Activated CD4-positive, CD25-positive, alpha-beta regulatory T cell treated with anti-CD3 and anti-CD28 coated beads, Interleukin-2, amount 50 U/mL, for 24 hours (primary cell): ENCODE measurements around the gene EDEM1.

Experiments used
- ATAC-seq, 2 donors: fragments of 150-1000 bp; cut with Tn5 transposase; one replicate each; pipeline ENCODE4 v1.10.0; 2021; ENCODE audit warnings: mild to moderate bottlenecking in 1 of 2, moderate library complexity in 1 of 2

The EDEM1 gene

GRCh38 chr3:5201536-5201935, 14.0 kb downstream of the EDEM1 start:
- no peak for ATAC-seq

GRCh38 chr3:5202222-5202621, 14.7 kb downstream of the EDEM1 start:
- ATAC-seq, result no peak

- ATAC-seq, result peak; percentile 86 to 90
Observed at GRCh38 chr3:5205165-5205941, 17.8 kb downstream of the EDEM1 start.

GRCh38 chr3:5210926-5211325, 23.4 kb downstream of the EDEM1 start:
- ATAC-seq, result no peak

- ATAC-seq, result no peak
Observed at GRCh38 chr3:5212628-5213573, 25.4 kb downstream of the EDEM1 start.

GRCh38 chr3:5213574-5213966, 26.1 kb downstream of the EDEM1 start:
- no peak for ATAC-seq

GRCh38 chr3:5214352-5214751, 26.8 kb downstream of the EDEM1 start:
- no peak for ATAC-seq

GRCh38 chr3:5217824-5218595, 30.5 kb downstream of the EDEM1 start:
- ATAC-seq, result no peak

GRCh38 chr3:5218815-5219214, 31.3 kb downstream of the EDEM1 start:
- no peak for ATAC-seq

GRCh38 chr3:5219216-5219615, 31.7 kb downstream of the EDEM1 start:
- no peak for ATAC-seq

GRCh38 chr3:5220193-5220592, 32.7 kb downstream of the EDEM1 start:
- peak in 1 of 2 donors; percentile 27 for ATAC-seq

GRCh38 chr3:5220667-5221431, 33.3 kb downstream of the EDEM1 start:
- no peak for ATAC-seq

GRCh38 chr3:5221701-5222100, 34.2 kb downstream of the EDEM1 start:
- no peak for ATAC-seq

- no peak for ATAC-seq
Observed at GRCh38 chr3:5222283-5223005, 34.9 kb downstream of the EDEM1 start.

GRCh38 chr3:5226783-5227182, 39.3 kb downstream of the EDEM1 start:
- ATAC-seq, result no peak

- ATAC-seq, result no peak
Observed at GRCh38 chr3:5227812-5228211, 40.3 kb downstream of the EDEM1 start.

- ATAC-seq, result peak in 1 of 2 donors; percentile 59
Observed at GRCh38 chr3:5229414-5229813, 41.9 kb downstream of the EDEM1 start.

- ATAC-seq, result no peak
Observed at GRCh38 chr3:5231074-5231473, 43.6 kb downstream of the EDEM1 start.

- peak in 1 of 2 donors; percentile 10 for ATAC-seq
Observed at GRCh38 chr3:5231487-5231886, 44.0 kb downstream of the EDEM1 start.

GRCh38 chr3:5232570-5232969, 45.1 kb downstream of the EDEM1 start:
- no peak for ATAC-seq

- no peak for ATAC-seq
Observed at GRCh38 chr3:5233026-5233425, 45.5 kb downstream of the EDEM1 start.

GRCh38 chr3:5235655-5236054, 48.1 kb downstream of the EDEM1 start:
- ATAC-seq, result no peak
